ENCODE results near the gene KCNJ6. TPM values are rescaled to one million over a fixed set of nuclear protein-coding genes. Genes with fewer than 3 reads are reported as not detected.

KCNJ6 gene
- total and polyA plus RNA-seq, 9 of the 15 experiments (the other 6 are each of a cell fraction or from before 2014, with no cell fraction given) = 0.06 to 0.21 (median 0.13) TPM; not detected in 1

GRCh38 chr21:37594472-37594951 lies 321.7 kb downstream of the KCNJ6 start (continued):
- TF ChIP-seq, protein P1, sequence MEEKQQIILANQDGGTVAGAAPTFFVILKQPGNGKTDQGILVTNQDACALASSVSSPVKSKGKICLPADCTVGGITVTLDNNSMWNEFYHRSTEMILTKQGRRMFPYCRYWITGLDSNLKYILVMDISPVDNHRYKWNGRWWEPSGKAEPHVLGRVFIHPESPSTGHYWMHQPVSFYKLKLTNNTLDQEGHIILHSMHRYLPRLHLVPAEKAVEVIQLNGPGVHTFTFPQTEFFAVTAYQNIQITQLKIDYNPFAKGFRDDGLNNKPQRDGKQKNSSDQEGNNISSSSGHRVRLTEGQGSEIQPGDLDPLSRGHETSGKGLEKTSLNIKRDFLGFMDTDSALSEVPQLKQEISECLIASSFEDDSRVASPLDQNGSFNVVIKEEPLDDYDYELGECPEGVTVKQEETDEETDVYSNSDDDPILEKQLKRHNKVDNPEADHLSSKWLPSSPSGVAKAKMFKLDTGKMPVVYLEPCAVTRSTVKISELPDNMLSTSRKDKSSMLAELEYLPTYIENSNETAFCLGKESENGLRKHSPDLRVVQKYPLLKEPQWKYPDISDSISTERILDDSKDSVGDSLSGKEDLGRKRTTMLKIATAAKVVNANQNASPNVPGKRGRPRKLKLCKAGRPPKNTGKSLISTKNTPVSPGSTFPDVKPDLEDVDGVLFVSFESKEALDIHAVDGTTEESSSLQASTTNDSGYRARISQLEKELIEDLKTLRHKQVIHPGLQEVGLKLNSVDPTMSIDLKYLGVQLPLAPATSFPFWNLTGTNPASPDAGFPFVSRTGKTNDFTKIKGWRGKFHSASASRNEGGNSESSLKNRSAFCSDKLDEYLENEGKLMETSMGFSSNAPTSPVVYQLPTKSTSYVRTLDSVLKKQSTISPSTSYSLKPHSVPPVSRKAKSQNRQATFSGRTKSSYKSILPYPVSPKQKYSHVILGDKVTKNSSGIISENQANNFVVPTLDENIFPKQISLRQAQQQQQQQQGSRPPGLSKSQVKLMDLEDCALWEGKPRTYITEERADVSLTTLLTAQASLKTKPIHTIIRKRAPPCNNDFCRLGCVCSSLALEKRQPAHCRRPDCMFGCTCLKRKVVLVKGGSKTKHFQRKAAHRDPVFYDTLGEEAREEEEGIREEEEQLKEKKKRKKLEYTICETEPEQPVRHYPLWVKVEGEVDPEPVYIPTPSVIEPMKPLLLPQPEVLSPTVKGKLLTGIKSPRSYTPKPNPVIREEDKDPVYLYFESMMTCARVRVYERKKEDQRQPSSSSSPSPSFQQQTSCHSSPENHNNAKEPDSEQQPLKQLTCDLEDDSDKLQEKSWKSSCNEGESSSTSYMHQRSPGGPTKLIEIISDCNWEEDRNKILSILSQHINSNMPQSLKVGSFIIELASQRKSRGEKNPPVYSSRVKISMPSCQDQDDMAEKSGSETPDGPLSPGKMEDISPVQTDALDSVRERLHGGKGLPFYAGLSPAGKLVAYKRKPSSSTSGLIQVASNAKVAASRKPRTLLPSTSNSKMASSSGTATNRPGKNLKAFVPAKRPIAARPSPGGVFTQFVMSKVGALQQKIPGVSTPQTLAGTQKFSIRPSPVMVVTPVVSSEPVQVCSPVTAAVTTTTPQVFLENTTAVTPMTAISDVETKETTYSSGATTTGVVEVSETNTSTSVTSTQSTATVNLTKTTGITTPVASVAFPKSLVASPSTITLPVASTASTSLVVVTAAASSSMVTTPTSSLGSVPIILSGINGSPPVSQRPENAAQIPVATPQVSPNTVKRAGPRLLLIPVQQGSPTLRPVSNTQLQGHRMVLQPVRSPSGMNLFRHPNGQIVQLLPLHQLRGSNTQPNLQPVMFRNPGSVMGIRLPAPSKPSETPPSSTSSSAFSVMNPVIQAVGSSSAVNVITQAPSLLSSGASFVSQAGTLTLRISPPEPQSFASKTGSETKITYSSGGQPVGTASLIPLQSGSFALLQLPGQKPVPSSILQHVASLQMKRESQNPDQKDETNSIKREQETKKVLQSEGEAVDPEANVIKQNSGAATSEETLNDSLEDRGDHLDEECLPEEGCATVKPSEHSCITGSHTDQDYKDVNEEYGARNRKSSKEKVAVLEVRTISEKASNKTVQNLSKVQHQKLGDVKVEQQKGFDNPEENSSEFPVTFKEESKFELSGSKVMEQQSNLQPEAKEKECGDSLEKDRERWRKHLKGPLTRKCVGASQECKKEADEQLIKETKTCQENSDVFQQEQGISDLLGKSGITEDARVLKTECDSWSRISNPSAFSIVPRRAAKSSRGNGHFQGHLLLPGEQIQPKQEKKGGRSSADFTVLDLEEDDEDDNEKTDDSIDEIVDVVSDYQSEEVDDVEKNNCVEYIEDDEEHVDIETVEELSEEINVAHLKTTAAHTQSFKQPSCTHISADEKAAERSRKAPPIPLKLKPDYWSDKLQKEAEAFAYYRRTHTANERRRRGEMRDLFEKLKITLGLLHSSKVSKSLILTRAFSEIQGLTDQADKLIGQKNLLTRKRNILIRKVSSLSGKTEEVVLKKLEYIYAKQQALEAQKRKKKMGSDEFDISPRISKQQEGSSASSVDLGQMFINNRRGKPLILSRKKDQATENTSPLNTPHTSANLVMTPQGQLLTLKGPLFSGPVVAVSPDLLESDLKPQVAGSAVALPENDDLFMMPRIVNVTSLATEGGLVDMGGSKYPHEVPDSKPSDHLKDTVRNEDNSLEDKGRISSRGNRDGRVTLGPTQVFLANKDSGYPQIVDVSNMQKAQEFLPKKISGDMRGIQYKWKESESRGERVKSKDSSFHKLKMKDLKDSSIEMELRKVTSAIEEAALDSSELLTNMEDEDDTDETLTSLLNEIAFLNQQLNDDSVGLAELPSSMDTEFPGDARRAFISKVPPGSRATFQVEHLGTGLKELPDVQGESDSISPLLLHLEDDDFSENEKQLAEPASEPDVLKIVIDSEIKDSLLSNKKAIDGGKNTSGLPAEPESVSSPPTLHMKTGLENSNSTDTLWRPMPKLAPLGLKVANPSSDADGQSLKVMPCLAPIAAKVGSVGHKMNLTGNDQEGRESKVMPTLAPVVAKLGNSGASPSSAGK (IDR thresholded peaks at IDR 0.05) = peak; percentile 31; the same call in 1 of the 2 replicates
- no peak for TF ChIP-seq TRIM25 (IDR thresholded peaks at IDR 0.05; ENCODE audit: borderline replicate concordance)

All from K562 (cell line).